H1 (cell line): ENCODE measurements around the gene TTC8. TPM values are rescaled to one million over a fixed set of nuclear protein-coding genes. Genes with fewer than 3 reads are reported as not detected.
"Not testable (repeated sequence)": the region's sequence is repeated elsewhere in the genome, so short reads cannot be mapped to it uniquely, and the experiment has no call there.

ENCODE experiments used
- CTCF ChIA-PET: fragments of 300-600 bp; sonication (Branson Sonifier 250); formaldehyde crosslinking; loops from one replicate; lab custom pipeline; 2021; ENCODE audit not compliant: partially characterized antibody; lab: Charles Lee
- POLR2A ChIA-PET: fragments of 300-600 bp; sonication (Branson Sonifier 250); formaldehyde crosslinking; loops from one replicate; lab custom pipeline; 2021; ENCODE audit warnings: inconsistent platforms; ENCODE audit not compliant: partially characterized antibody; lab: Charles Lee
- DNase-seq, 2 experiments: peaks; one replicate each; pipeline versions ENCODE4 v3.0.0 to v3.0.0-alpha.2; 2010 to 2022; ENCODE audit warnings: low spot score in 2 of 2, low read depth in 1 of 2, mixed read lengths in 1 of 2
- FAIRE-seq: peaks from 2 replicates; lab custom pipeline; 2011; peaks lifted over from hg19 to GRCh38; lab: Jason Lieb, UNC
- H2AFZ ChIP-seq: 2 replicates; pipeline ENCODE4 v1.8.1; 2012; ENCODE audit warnings: low read length, inconsistent platforms
- H2AK5ac ChIP-seq: 2 replicates; pipeline ENCODE4 v1.6.1; 2013; ENCODE audit warnings: low read depth, low read length
- H2BK120ac ChIP-seq: replicated peaks from 2 replicates; pipeline ENCODE3; 2013; ENCODE audit warnings: low read depth, low read length, inconsistent platforms
- H2BK12ac ChIP-seq: 2 replicates; pipeline ENCODE4 v1.6.1; 2013; ENCODE audit warnings: low read depth, low read length
- H2BK15ac ChIP-seq: 2 replicates; pipeline ENCODE4 v1.6.1; 2013; ENCODE audit warnings: low read length
- H2BK20ac ChIP-seq: 2 replicates; pipeline ENCODE4 v1.6.1; 2013; ENCODE audit warnings: low read length
- H2BK5ac ChIP-seq: 2 replicates; pipeline ENCODE4 v1.6.1; 2013; ENCODE audit warnings: low read depth, low read length
- H3K14ac ChIP-seq: 2 replicates; pipeline ENCODE4 v1.6.1; 2013; ENCODE audit warnings: inconsistent platforms; ENCODE audit not compliant: insufficient read length
- H3K18ac ChIP-seq: 2 replicates; pipeline ENCODE4 v1.6.1; 2013; ENCODE audit warnings: low read length; ENCODE audit errors: extremely low read depth
- H3K23ac ChIP-seq: 2 replicates; pipeline ENCODE4 v1.6.1; 2013; ENCODE audit warnings: inconsistent platforms; ENCODE audit not compliant: insufficient read length
- H3K23me2 ChIP-seq: 2 replicates; pipeline ENCODE4 v1.6.1; 2013; ENCODE audit warnings: low read depth, low read length
- H3K27ac ChIP-seq: 2 replicates; pipeline ENCODE4 v1.6.1; 2011; ENCODE audit warnings: low read depth, low read length, inconsistent platforms
- H3K27me3 ChIP-seq, 4 experiments: replicated peaks in 1 of 4; 1 replicate in 1 of 4; 2 replicates in 3 of 4; pipeline versions ENCODE4 v1.6.1 to v1.8.1; 2011 to 2013; ENCODE audit warnings: low read length in 3 of 4, mild to moderate bottlenecking in 3 of 4, inconsistent platforms in 2 of 4, mixed read lengths in 2 of 4, moderate library complexity in 1 of 4; ENCODE audit not compliant: control insufficient read depth in 3 of 4, insufficient read depth in 3 of 4; ENCODE audit errors: extremely low read depth in 1 of 4
- H3K36me3 ChIP-seq, 4 experiments: 2 replicates each; pipeline versions ENCODE4 v1.6.1 to v1.8.1; 2011 to 2013; ENCODE audit warnings: mild to moderate bottlenecking in 4 of 4, low read length in 3 of 4, moderate library complexity in 2 of 4, control low read depth in 1 of 4, inconsistent platforms in 1 of 4; ENCODE audit not compliant: insufficient read depth in 4 of 4, control insufficient read depth in 2 of 4
- H3K4ac ChIP-seq: replicated peaks from 2 replicates; pipeline ENCODE3; 2013; ENCODE audit warnings: low read length, low read depth, mixed read lengths, inconsistent platforms; ENCODE audit not compliant: insufficient read length
- H3K4me1 ChIP-seq, 4 experiments: replicated peaks in 1 of 4; 1 replicate in 1 of 4; 2 replicates in 3 of 4; pipeline versions ENCODE4 v1.6.1 to v1.8.1; 2011 to 2013; ENCODE audit warnings: low read length in 3 of 4, inconsistent platforms in 2 of 4, mixed read lengths in 1 of 4; ENCODE audit not compliant: insufficient read depth in 4 of 4, control insufficient read depth in 3 of 4
- H3K4me2 ChIP-seq, 2 experiments: 2 replicates each; pipeline versions ENCODE4 v1.6.1 to v1.8.1; 2011 to 2013; ENCODE audit warnings: low read depth in 2 of 2, low read length in 2 of 2, control low read depth in 1 of 2, inconsistent platforms in 1 of 2, mild to moderate bottlenecking in 1 of 2; ENCODE audit not compliant: insufficient read depth in 1 of 2
- H3K4me3 ChIP-seq, 4 experiments: fragments of 200-600, 300-600 bp in 1 of 4; sonication (generic), shearing (Covaris generic), sonication (Bioruptor Twin) in 1 of 4; 2 replicates each; pipeline versions ENCODE4 v1.5.1 to v1.8.1; 2011 to 2016; ENCODE audit warnings: low read length in 4 of 4, low read depth in 3 of 4, control low read depth in 2 of 4, inconsistent platforms in 2 of 4, mild to moderate bottlenecking in 2 of 4, mixed read lengths in 1 of 4, moderate library complexity in 1 of 4; ENCODE audit not compliant: insufficient read depth in 2 of 4; ENCODE audit errors: extremely low read depth in 1 of 4
- H3K56ac ChIP-seq: replicated peaks from 2 replicates; pipeline ENCODE3; 2013; ENCODE audit warnings: low read depth, mild to moderate bottlenecking, mixed read lengths, low read length, inconsistent platforms; ENCODE audit not compliant: insufficient read length
- H3K79me1 ChIP-seq: 2 replicates; pipeline ENCODE4 v1.6.1; 2013; ENCODE audit warnings: low read depth, low read length, control low read depth
- H3K79me2 ChIP-seq, 2 experiments: 2 replicates each; pipeline versions ENCODE4 v1.6.1 to v1.8.1; 2012 to 2013; ENCODE audit warnings: low read length in 2 of 2, mild to moderate bottlenecking in 2 of 2, inconsistent platforms in 1 of 2; ENCODE audit not compliant: insufficient read depth in 2 of 2, control insufficient read depth in 1 of 2
- H3K9ac ChIP-seq, 4 experiments: replicated peaks in 1 of 4; 1 replicate in 1 of 4; 2 replicates in 3 of 4; pipeline versions ENCODE4 v1.6.1 to v1.8.1; 2011 to 2013; ENCODE audit warnings: low read depth in 3 of 4, low read length in 3 of 4, control low read depth in 2 of 4, mild to moderate bottlenecking in 2 of 4, moderate library complexity in 2 of 4, inconsistent platforms in 1 of 4; ENCODE audit errors: extremely low read depth in 1 of 4
- H3K9me3 ChIP-seq, 2 experiments: 2 replicates each; pipeline versions ENCODE4 v1.6.1 to v1.8.1; 2012 to 2013; ENCODE audit warnings: mild to moderate bottlenecking in 2 of 2, moderate library complexity in 2 of 2, control low read depth in 1 of 2, inconsistent platforms in 1 of 2, low read depth in 1 of 2, low read length in 1 of 2, mixed read lengths in 1 of 2; ENCODE audit not compliant: insufficient read depth in 2 of 2
- H4K20me1 ChIP-seq, 2 experiments: replicated peaks in 1 of 2; 2 replicates each; pipeline versions ENCODE3 to v1.8.1; 2011 to 2013; ENCODE audit warnings: inconsistent platforms in 2 of 2, low read length in 2 of 2, mild to moderate bottlenecking in 1 of 2; ENCODE audit not compliant: insufficient read depth in 2 of 2, control insufficient read depth in 1 of 2
- H4K5ac ChIP-seq: 2 replicates; pipeline ENCODE4 v1.6.1; 2013; ENCODE audit warnings: low read length, low read depth, mixed read lengths, inconsistent platforms; ENCODE audit not compliant: insufficient read length
- H4K8ac ChIP-seq: 2 replicates; pipeline ENCODE4 v1.8.0; 2013; ENCODE audit warnings: mild to moderate bottlenecking, moderate library complexity, low read length, inconsistent platforms; ENCODE audit not compliant: insufficient read depth; ENCODE audit errors: extremely low read depth
- H4K91ac ChIP-seq: replicated peaks from 2 replicates; pipeline ENCODE3; 2013; ENCODE audit warnings: low read length, mixed read lengths, inconsistent platforms; ENCODE audit not compliant: insufficient read length
- WGBS, 2 experiments: shearing (Covaris generic) in 1 of 2; methylation state at CpG; one replicate each; pipeline versions ENCODE4 v1.1.6 to v1.1.7; 2013 to 2015; ENCODE audit warnings: low lambda C conversion rate in 2 of 2, mixed read lengths in 2 of 2, inconsistent platforms in 1 of 2, low coverage in 1 of 2, missing lambda C conversion rate in 1 of 2; ENCODE audit not compliant: insufficient replicate concordance in 2 of 2, insufficient coverage in 1 of 2, insufficient read length in 1 of 2; ENCODE audit errors: extremely low coverage in 1 of 2, missing lambda C conversion rate in 1 of 2; 5-methylcytosine and 5-hydroxymethylcytosine counted together
- polyA plus RNA-seq, 7 experiments: library from polyadenylated mRNA; depleted of rRNA in 3 of 7; stranded (reverse) in 5 of 7; unstranded in 2 of 7; fragments of >200 nt in 5 of 7; fragments of 200-250 nt in 2 of 7; gene quantifications; 1 replicate in 5 of 7; 2 replicates in 1 of 7; 4 replicates in 1 of 7; pipeline versions ENCODE4 v1.2.1 to v1.2.3, GENCODE V29; 2011 to 2013; ENCODE audit warnings: missing spikeins in 2 of 7, mixed read lengths in 2 of 7
- total RNA-seq: library from RNA; stranded (reverse); fragmentation: NEBNext Ultra II Directional; extraction: Animal tissue kit (Norgen Biotek cat#: 25700); gene quantifications from 2 replicates; pipeline ENCODE4 v1.2.1, GENCODE V29; 2021

The TTC8 gene
- total and polyA plus RNA-seq, 2 of the 8 experiments (the other 6 are each of a cell fraction or from before 2014, with no cell fraction given): 13.1 to 13.5 TPM

DNA sequence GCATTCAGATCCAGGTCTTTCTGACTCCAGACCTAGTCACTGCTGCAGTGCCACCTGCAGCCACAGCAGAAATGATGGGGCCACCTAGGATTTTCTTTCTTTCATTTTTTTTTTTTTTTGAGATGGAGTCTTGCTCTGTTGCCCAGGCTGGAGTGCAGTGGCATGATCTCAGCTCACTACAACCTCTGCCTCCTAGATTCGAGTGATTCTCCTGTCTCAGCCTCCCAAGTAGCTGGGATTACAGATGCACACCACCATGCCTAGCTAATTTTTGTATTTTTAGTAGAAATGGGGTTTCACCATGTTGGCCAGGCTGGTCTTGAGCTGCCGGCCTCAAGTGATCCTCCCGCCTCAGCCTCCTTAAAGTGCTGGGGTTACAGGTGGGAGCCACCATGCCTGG is 33.4 kb downstream of the TTC8 start:
- CTCF ChIA-PET: interaction anchor here (0.6 to 1.5 kb wide), 2 partner anchors 190 to 197 kb away, joined by 3 to 6 read pairs; no protein-coding TSS in a partner anchor
- H3K18ac ChIP-seq, H4K8ac ChIP-seq, H3K79me2 ChIP-seq, H4K20me1 ChIP-seq, H4K91ac ChIP-seq, H3K27ac ChIP-seq, H3K9me3 ChIP-seq, H2AFZ ChIP-seq, H2BK15ac ChIP-seq, H3K27me3 ChIP-seq, H2BK12ac ChIP-seq, H3K23me2 ChIP-seq, POLR2A ChIA-PET, H3K4ac ChIP-seq, H3K79me1 ChIP-seq, H3K14ac ChIP-seq, H4K5ac ChIP-seq, H2BK20ac ChIP-seq, H3K4me1 ChIP-seq, H3K23ac ChIP-seq, H3K56ac ChIP-seq, H3K4me2 ChIP-seq, H3K4me3 ChIP-seq, H3K9ac ChIP-seq, DNase-seq, H2AK5ac ChIP-seq, FAIRE-seq, H2BK120ac ChIP-seq, H2BK5ac ChIP-seq: not testable (repeated sequence)
- peaks cover 0 to 10% (median 0%) of the 10 kb centered on the region in 4 experiments; a peak in 3 of 8 replicates for H3K36me3 ChIP-seq
- WGBS, 2 experiments: 95% methylated on average over 3 of the region's 3 CpGs; no CpG with 5 or more reads in 1 of the 2 experiments

DNA sequence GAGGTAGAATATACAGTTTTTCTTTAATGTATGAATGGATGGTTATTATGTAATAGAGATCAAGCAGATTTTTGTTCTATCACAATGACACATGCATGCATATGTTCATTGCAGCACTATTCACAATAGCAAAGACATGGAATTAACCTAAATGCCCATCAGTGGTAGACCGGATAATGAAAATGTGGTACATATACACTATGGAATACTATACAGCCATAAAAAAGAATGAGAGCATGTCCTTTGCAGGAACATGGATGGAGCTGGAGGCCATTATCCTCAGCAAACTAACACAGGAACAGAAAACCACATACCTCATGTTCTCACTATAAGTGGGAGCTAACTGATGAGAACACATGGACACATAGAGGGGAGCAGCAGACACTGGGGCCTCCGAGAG is 34.7 kb downstream of the TTC8 start:
- H2AFZ ChIP-seq, H3K9me3 ChIP-seq, FAIRE-seq, H4K5ac ChIP-seq, H3K27ac ChIP-seq, H3K4me3 ChIP-seq, H2BK120ac ChIP-seq, H3K4me2 ChIP-seq, H3K79me1 ChIP-seq, H3K56ac ChIP-seq, H2BK5ac ChIP-seq, H3K79me2 ChIP-seq, H3K4ac ChIP-seq, H3K18ac ChIP-seq, H3K23ac ChIP-seq, H4K91ac ChIP-seq, DNase-seq, H2BK15ac ChIP-seq, H3K23me2 ChIP-seq, H4K8ac ChIP-seq, H3K27me3 ChIP-seq, H3K14ac ChIP-seq, POLR2A ChIA-PET, H2BK12ac ChIP-seq, H4K20me1 ChIP-seq, H2AK5ac ChIP-seq, H3K9ac ChIP-seq, H3K4me1 ChIP-seq, H2BK20ac ChIP-seq: not testable (repeated sequence)
- 91% methylated on average over 2 of the region's 2 CpGs; no CpG with 5 or more reads in 1 of the 2 experiments for WGBS, 2 experiments
- peaks cover 0 to 10% (median 0%) of the 10 kb centered on the region in 4 experiments; a peak in 3 of 8 replicates for H3K36me3 ChIP-seq
- CTCF ChIA-PET: interaction anchor here (1.0 to 1.5 kb wide), 2 partner anchors 22 to 191 kb away, joined by 4 to 6 read pairs; no protein-coding TSS in a partner anchor
